SU-DHL-6 (cell line): Measurements from ENCODE around the gene AJAP1.

Experiments
- EZH2phosphoT487 ChIP-seq: fragments of 200-600 bp; sonication (generic), shearing (Covaris generic); conservative IDR thresholded peaks from 2 replicates; pipeline ENCODE4 v1.6.1; 2018; ENCODE audit warnings: mild to moderate bottlenecking, antibody characterized with exemption, low read length, moderate library complexity, mixed read lengths
- TF ChIP-seq, protein P1 (sequence below): fragments of 200-600 bp; sonication (generic); IDR thresholded peaks from one replicate; pipeline ENCODE4 v1.5.1; 2017; ENCODE audit warnings: antibody characterized with exemption, mild to moderate bottlenecking, low read length, moderate library complexity; ENCODE audit not compliant: insufficient read depth, poor library complexity, severe bottlenecking

DNA sequence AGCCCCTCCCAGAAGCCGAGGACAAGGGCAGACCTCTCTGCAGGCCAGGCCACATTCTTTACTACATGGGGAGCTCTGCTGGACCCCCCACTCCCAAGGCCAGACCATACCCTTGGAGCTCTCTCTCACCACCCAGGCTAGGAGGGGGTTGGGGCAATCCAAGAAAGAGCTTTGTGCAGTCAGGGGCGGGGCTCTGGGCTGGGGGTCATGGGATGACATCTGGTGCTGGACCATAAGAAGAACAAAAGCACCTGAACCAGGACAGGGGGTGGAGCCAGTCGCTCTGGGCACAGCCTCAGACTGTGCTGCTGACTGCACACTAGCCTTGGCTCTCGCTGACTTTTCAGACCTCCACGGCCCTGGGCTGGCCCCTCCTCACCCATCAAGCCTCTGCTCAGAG is 23.1 kb upstream of the AJAP1 start:
- TF ChIP-seq, protein P1, sequence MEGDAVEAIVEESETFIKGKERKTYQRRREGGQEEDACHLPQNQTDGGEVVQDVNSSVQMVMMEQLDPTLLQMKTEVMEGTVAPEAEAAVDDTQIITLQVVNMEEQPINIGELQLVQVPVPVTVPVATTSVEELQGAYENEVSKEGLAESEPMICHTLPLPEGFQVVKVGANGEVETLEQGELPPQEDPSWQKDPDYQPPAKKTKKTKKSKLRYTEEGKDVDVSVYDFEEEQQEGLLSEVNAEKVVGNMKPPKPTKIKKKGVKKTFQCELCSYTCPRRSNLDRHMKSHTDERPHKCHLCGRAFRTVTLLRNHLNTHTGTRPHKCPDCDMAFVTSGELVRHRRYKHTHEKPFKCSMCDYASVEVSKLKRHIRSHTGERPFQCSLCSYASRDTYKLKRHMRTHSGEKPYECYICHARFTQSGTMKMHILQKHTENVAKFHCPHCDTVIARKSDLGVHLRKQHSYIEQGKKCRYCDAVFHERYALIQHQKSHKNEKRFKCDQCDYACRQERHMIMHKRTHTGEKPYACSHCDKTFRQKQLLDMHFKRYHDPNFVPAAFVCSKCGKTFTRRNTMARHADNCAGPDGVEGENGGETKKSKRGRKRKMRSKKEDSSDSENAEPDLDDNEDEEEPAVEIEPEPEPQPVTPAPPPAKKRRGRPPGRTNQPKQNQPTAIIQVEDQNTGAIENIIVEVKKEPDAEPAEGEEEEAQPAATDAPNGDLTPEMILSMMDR: no peak
- no peak for TF ChIP-seq EZH2phosphoT487
